K562 (cell line): ENCODE measurements around the gene ROBO1. TPM values are rescaled to one million over a fixed set of nuclear protein-coding genes. Genes with fewer than 3 reads are reported as not detected.

ENCODE experiments used
- ATAC-seq: fragments of 200-7000 bp; cut with Tn5 transposase; 3 replicates; pipeline ENCODE4 v1.9.1; 2020; ENCODE audit warnings: moderate library complexity
- BruUV-seq: library from RNA; stranded (reverse); fragments of 400-500 nt; replicated peaks from 2 replicates; lab custom pipeline; 2021; lab: Mats Ljungman, UMichigan
- CTCF ChIA-PET: fragments of 300-600 bp; formaldehyde crosslinking; extraction: SDS; loops from one replicate; lab custom pipeline; 2021; ENCODE audit warnings: low intra/inter-chr PET ratio; lab: Yijun Ruan, JAX
- POLR2A ChIA-PET: fragments of 300-600, 350-650 bp; sonication (Branson Sonifier 250); formaldehyde crosslinking; extraction: SDS; loops from one replicate; lab custom pipeline; 2021; ENCODE audit warnings: antibody characterized with exemption, inconsistent platforms; lab: Yijun Ruan, JAX
- DNase-seq, 4 experiments: peaks; one replicate each; pipeline versions ENCODE4 v3.0.0 to v3.0.0-alpha.2; 2011 to 2018; ENCODE audit warnings: low spot score in 3 of 4, mixed read lengths in 3 of 4; ENCODE audit errors: extremely low read depth in 1 of 4
- FAIRE-seq: peaks from 2 replicates; lab custom pipeline; 2011; peaks lifted over from hg19 to GRCh38; lab: Jason Lieb, UNC
- H2AFZ ChIP-seq: 2 replicates; pipeline ENCODE4 v1.6.0; 2011; ENCODE audit warnings: low read depth, low read length, control low read depth, inconsistent platforms
- H3K27ac ChIP-seq: fragments of 200-600 bp; 3 replicates; pipeline ENCODE4 v1.8.0; 2011; ENCODE audit warnings: low read depth, mild to moderate bottlenecking, control low read depth, inconsistent platforms, low read length, moderate library complexity, mixed read lengths; ENCODE audit errors: extremely low read depth
- H3K27me3 ChIP-seq, 2 experiments: fragments of 300-600 bp in 1 of 2; 2 replicates in 1 of 2; 3 replicates in 1 of 2; pipeline versions ENCODE4 v1.6.0 to v1.8.0; 2011; ENCODE audit warnings: inconsistent platforms in 2 of 2, low read length in 2 of 2, mild to moderate bottlenecking in 1 of 2, mixed read lengths in 1 of 2, moderate library complexity in 1 of 2; ENCODE audit not compliant: control insufficient read depth in 2 of 2, insufficient read depth in 2 of 2
- H3K36me3 ChIP-seq: fragments of 300-600 bp; 3 replicates; pipeline ENCODE4 v1.8.0; 2011; ENCODE audit warnings: mild to moderate bottlenecking, low read length, inconsistent platforms; ENCODE audit not compliant: control insufficient read depth, insufficient read depth
- H3K4me1 ChIP-seq, 2 experiments: fragments of 200-600 bp in 1 of 2; replicated peaks in 1 of 2; 2 replicates in 1 of 2; 3 replicates in 1 of 2; pipeline versions ENCODE4 v1.5.1 to v1.8.0; 2011; ENCODE audit warnings: inconsistent platforms in 2 of 2, low read length in 2 of 2, mild to moderate bottlenecking in 1 of 2, mixed read lengths in 1 of 2, moderate library complexity in 1 of 2; ENCODE audit not compliant: control insufficient read depth in 2 of 2, insufficient read depth in 2 of 2
- H3K4me2 ChIP-seq: 2 replicates; pipeline ENCODE4 v1.6.1; 2011; ENCODE audit warnings: low read length, control low read depth, inconsistent platforms, mixed read lengths; ENCODE audit not compliant: insufficient read depth
- H3K4me3 ChIP-seq: fragments of 200-600 bp; sonication (generic), shearing (Covaris generic); 2 replicates; pipeline ENCODE4 v1.5.1; 2016; ENCODE audit warnings: control low read depth, inconsistent platforms
- H3K79me2 ChIP-seq: fragments of 200-600 bp; 3 replicates; pipeline ENCODE4 v1.8.0; 2011; ENCODE audit warnings: low read length, inconsistent platforms; ENCODE audit not compliant: control insufficient read depth, insufficient read depth
- H3K9ac ChIP-seq, 2 experiments: 2 replicates each; pipeline versions ENCODE4 v1.6.0 to v1.6.1; 2011; ENCODE audit warnings: low read depth in 2 of 2, low read length in 2 of 2, control low read depth in 1 of 2, inconsistent platforms in 1 of 2, mild to moderate bottlenecking in 1 of 2, mixed read lengths in 1 of 2; ENCODE audit not compliant: insufficient read depth in 1 of 2
- H3K9me1 ChIP-seq: one replicate; pipeline ENCODE4 v1.6.0; 2011; ENCODE audit warnings: inconsistent platforms, mild to moderate bottlenecking, low read length, moderate library complexity; ENCODE audit not compliant: control insufficient read depth, insufficient read depth
- H3K9me3 ChIP-seq: replicated peaks from 2 replicates; pipeline ENCODE4 v1.5.1; 2011; ENCODE audit warnings: low read depth, low read length, inconsistent platforms; ENCODE audit not compliant: control insufficient read depth, insufficient read depth
- H4K20me1 ChIP-seq: replicated peaks from 2 replicates; pipeline ENCODE4 v1.6.1; 2011; ENCODE audit warnings: low read length, inconsistent platforms, mixed read lengths; ENCODE audit not compliant: control insufficient read depth, insufficient read depth
- FOXK1 ChIP-seq: sonication (generic); formaldehyde crosslinking; IDR thresholded peaks from 2 replicates; pipeline ENCODE4 v1.8.0; 2022; ENCODE audit warnings: missing genetic modification reagents, mild to moderate bottlenecking, borderline replicate concordance
- MGA ChIP-seq: fragments of 450-650 bp; IDR thresholded peaks from 2 replicates; pipeline ENCODE4 v1.6.1; 2016; ENCODE audit warnings: mild to moderate bottlenecking, moderate library complexity
- NEUROD1 ChIP-seq: fragments of 150-350 bp; IDR thresholded peaks from 2 replicates; pipeline ENCODE4 v1.6.1; 2014; ENCODE audit warnings: borderline replicate concordance, low read length, low read depth; ENCODE audit not compliant: partially characterized antibody
- OTX1 ChIP-seq: fragments of 450-650 bp; formaldehyde crosslinking; IDR thresholded peaks from 2 replicates; pipeline ENCODE4 v1.4.0; 2022; ENCODE audit warnings: mild to moderate bottlenecking
- ZBTB34 ChIP-seq: fragments of 250-450 bp; sonication (Bioruptor Pico); IDR thresholded peaks from 2 replicates; pipeline ENCODE4 v1.8.0; 2021; ENCODE audit warnings: mild to moderate bottlenecking, moderate library complexity
- ZNF280B ChIP-seq: fragments of 250-450 bp; sonication (Bioruptor Pico); IDR thresholded peaks from 2 replicates; pipeline ENCODE4 v1.5.1; 2021; ENCODE audit warnings: mild to moderate bottlenecking
- ZNF583 ChIP-seq: fragments of 250-450 bp; sonication (Bioruptor Pico); IDR thresholded peaks from 2 replicates; pipeline ENCODE4 v1.4.0; 2020
- WGBS: fragments of 100-300 bp; shearing (Covaris generic); methylation state at CpG from one replicate; pipeline ENCODE4 v1.1.6; 2016; ENCODE audit warnings: low coverage, mixed read lengths; ENCODE audit not compliant: insufficient coverage; ENCODE audit errors: missing lambda C conversion rate; 5-methylcytosine and 5-hydroxymethylcytosine counted together
- in situ Hi-C: fragments of 300-500 bp; cut with MboI; formaldehyde crosslinking; loops from 4 replicates; pipeline ENCODE4 v1.15.0; 2018; ENCODE audit warnings: inconsistent platforms, mixed read lengths
- intact Hi-C: fragments of 100-400 bp; cut with micrococcal nuclease; formaldehyde crosslinking; loops from 2 replicates; pipeline ENCODE4 v1.14.2; 2022
- polyA plus RNA-seq, 8 experiments: library from polyadenylated mRNA; depleted of rRNA in 4 of 8; stranded (reverse) in 5 of 8; unstranded in 3 of 8; fragments of >200 nt; fragmentation: Nextera tagmentation in 2 of 8; fragmentation: Illumina TruSeq in 1 of 8; extraction: Ambion mirVana in 2 of 8; extraction: Trizol in 1 of 8; gene quantifications; 2 replicates each; pipeline versions ENCODE4 v1.2.1 to v1.2.3, GENCODE V29; 2011 to 2014; ENCODE audit warnings: inconsistent platforms in 1 of 8, missing spikeins in 1 of 8
- total RNA-seq, 7 experiments: library from RNA; depleted of rRNA in 6 of 7; stranded (reverse); fragments of >200 nt in 6 of 7; fragmentation: Illumina TruSeq in 2 of 7; extraction: Trizol in 2 of 7; gene quantifications; 2 replicates each; pipeline versions ENCODE4 v1.2.1 to v1.2.3, GENCODE V29; 2011 to 2021; ENCODE audit warnings: low replicate concordance in 1 of 7

ROBO1 gene
- total and polyA plus RNA-seq, 9 of the 15 experiments (the other 6 are each of a cell fraction or from before 2014, with no cell fraction given) = 0.01 to 0.53 (median 0.17) TPM; not detected in 5

- DNase-seq (no peak), FAIRE-seq (no peak), ATAC-seq (no peak)
- Histone ChIP-seq H3K9me3 (no peaks in the 10 kb centered on the region), H3K9ac (no peak overlapping the region), H3K4me1 (no peaks in the 10 kb centered on the region), H3K27me3 (no peaks in the 10 kb centered on the region), H3K4me3 (no peak overlapping the region), H4K20me1 (no peaks in the 10 kb centered on the region), H2AFZ (no peak overlapping the region), H3K27ac (no peak overlapping the region), H3K36me3 (no peaks in the 10 kb centered on the region), H3K9me1 (no peaks in the 10 kb centered on the region), H3K4me2 (no peak overlapping the region), H3K79me2 (no peaks in the 10 kb centered on the region)
- ChIA-PET CTCF (no interaction called here), POLR2A (no interaction called here)
- in situ Hi-C loops = no loop called here
- intact Hi-C loops = no loop called here
- no TSS peak for BruUV-seq
- WGBS = 0% methylated on average over 3 of the region's 5 CpGs
- no peak for TF ChIP-seq OTX1 (CRISPR knock-in tag)
- TF ChIP-seq ZNF583 (CRISPR knock-in tag) = no peak
- no peak for TF ChIP-seq FOXK1 (CRISPR knock-in tag)
- no peak for TF ChIP-seq ZBTB34 (CRISPR knock-in tag)
- no peak for TF ChIP-seq NEUROD1
- TF ChIP-seq MGA = no peak
- no peak for TF ChIP-seq ZNF280B
These were observed 772.7 kb downstream of the ROBO1 start for GRCh38 chr3:78995087-78995486.
